Dedifferentiated amniotic fluid mesenchymal stem cell (primary cell): ENCODE measurements around the gene CUL9.

Experiments
- DNase-seq: peaks from one replicate; pipeline ENCODE4 v3.0.0-alpha.2; 2016; ENCODE audit errors: extremely low spot score

Gene CUL9

DNA sequence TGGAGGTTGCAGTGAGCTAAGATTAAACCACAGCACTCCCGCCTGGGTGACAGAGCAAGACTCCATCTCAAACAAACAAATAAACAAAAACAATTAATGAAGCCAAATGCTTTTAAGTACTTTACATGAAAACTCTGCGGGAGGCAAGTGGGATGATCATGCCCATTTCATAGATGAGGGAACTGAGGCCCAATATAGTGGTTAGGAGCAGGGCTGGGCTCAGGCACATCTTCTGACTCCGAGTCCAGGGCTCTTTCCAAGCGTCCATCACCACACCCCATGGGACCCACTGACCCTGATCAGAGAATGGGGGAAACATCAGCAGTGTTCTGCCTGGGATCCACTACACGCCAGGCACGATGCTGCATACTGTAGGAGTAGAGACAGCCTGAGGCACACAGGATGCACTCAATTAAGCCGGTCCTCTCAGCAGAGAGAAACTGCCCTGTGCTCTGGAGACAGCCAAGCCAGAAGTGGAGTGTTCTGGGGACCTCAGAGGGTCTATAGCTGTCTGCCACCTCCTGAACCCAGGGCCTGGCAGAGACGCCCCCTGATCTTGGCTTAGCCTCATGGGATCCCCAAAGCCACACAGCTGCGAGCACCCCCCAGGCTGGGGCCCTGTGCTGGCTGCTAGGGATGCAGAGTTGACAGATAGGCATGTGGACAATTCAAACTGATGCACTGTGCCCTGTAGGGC, 74.8 kb downstream of the CUL9 start:
- DNase-seq, result no peak

- no peak for DNase-seq
Observed at GRCh38 chr6:43257367-43258145, 75.6 kb downstream of the CUL9 start.

DNA sequence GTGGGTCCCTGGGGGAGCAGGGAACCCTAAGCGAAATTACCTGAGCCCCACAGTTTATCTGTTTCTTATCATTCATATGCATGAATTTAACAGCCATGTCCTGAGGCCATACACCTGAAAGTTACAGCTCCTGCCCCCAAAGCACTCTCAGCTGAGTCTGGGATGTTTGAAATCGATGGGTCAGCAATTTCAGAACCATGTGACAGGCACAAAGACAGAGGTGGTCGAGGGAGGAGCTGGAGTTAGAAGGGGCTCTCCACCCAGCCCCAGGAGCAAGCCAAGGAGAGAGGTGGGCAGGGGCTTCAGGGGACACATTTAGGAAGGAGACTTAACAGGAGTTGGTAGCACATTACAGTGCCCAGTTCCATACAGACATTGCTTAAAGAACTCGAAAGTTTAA, 76.2 kb downstream of the CUL9 start:
- no peak for DNase-seq

GRCh38 chr6:43258807-43259686, 77.1 kb downstream of the CUL9 start:
- DNase-seq, result no peak

GRCh38 chr6:43260791-43261190, 78.8 kb downstream of the CUL9 start:
- no peak for DNase-seq

- DNase-seq, result no peak
Observed at GRCh38 chr6:43261198-43261597, 79.2 kb downstream of the CUL9 start.

GRCh38 chr6:43262000-43262779, 80.2 kb downstream of the CUL9 start:
- DNase-seq, result no peak

DNA sequence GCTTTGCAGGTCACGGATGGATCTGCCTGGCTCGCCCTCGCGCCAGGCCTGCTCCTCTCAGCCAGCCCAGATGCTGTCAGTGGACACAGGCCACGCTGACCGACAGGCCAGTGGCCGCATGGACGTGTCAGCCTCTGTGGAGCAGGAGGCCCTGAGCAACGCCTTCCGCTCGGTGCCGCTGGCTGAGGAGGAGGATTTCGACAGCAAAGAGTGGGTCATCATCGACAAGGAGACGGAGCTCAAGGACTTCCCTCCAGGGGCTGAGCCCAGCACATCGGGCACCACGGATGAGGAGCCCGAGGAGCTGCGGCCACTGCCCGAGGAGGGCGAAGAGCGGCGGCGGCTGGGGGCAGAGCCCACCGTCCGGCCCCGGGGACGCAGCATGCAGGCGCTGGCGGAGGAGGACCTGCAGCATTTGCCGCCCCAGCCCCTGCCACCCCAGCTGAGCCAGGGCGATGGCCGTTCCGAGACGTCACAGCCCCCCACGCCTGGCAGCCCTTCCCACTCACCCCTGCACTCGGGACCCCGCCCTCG, 80.9 kb downstream of the CUL9 start:
- DNase-seq, result no peak

DNA sequence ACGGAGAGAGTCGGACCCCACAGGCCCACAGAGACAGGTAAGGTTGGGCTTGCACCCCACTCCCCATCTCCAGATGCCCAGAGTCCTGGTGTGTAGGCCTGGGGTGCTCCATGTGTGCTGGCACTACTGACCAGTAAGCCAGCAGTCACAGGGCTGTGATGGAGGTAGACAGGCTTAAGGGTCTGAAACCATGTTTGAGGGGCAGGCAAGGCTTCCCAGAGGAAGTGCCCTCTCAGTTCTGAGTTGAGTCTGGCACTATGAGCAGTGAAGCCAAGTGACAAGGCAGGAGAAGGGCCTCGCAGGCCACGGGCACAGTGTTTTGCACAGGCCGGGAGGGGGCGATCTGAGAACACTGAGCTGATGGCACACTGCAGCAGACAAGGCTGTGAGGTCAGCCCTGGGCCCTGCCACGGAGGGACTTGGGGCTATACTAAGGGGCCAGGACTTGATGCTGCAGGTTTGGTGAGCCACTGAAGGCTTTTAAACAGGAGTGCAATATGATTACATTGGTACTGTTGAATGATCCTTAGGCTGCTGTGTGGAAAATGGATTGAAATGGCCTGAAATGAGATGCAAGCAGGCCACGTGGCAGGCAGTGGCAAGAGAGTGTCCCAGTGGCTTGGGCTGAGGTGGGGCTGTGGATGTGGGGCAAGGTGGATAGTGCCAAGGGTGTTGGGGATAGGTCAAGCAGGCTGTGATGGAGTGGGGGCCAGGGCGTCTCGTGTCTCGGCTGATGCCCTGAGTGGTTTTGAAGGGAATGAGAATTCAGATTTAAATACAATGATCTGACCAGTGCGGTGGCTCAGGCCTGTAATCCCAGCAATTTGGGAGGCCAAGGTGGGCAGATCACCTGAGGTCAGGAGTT, 81.5 kb downstream of the CUL9 start:
- peak; percentile 53 for DNase-seq

- no peak for DNase-seq
Observed at GRCh38 chr6:43264599-43265145, 82.7 kb downstream of the CUL9 start.

GRCh38 chr6:43265564-43265963, 83.6 kb downstream of the CUL9 start:
- no peak for DNase-seq

DNA sequence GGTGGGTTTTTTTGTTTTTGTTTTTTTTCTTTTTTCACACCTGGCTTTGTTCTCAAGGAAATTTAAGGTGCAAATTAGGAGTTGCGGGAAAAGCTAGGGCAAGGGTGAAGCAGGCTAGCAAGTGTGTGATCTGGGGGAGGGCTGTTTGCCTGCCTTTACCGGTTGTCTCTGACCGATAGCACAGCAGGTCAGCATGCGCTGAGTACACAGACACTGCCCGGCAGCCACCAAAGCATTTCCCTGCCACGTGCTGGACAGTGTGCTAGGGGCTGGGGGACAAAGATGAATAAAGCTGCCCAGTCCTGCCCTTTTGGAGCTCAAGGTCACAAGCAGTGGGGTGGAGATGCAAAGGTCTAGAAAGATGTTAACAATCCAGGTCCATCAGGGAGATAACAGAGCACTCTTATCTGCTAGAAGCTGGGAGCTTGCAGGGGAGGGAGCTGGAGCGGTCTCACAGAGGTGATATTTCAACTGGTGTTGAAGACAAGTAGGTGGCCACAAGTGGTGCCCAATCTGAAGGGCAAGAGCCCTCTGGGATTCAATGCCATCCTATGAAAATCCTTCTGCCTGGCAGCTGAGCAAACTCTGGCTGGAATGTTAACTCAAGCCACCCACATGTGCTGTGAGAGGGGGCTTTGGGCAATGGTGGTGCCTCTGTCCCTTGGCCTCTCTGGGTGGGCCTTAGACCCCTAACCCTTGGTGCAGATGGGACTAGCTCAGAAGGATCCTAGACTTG, 85.8 kb downstream of the CUL9 start:
- no peak for DNase-seq

- no peak for DNase-seq
Observed at GRCh38 chr6:43268355-43268700, 86.3 kb downstream of the CUL9 start.

DNA sequence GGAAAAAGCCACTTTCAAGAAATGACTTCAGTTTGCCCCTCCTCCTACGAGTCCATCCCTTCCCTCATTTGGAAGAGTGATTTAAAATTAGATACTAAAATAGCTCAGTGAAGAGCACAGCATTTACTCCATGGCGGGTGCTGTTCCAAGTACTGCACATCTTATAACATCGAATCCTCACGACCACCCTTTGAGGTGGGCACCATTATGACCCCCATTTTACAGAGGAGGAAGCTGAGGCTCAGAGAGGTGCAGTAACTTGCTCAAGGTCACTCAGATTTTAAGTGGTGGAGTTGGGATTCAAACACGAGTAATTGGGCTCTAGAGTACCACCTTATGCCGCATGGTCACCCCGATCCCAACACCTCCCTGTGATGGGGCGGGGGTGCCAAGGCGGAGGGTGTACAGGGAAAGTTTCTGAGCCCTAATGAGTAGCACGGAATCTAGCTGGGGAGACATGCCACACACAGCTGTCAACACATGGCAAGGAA, 86.8 kb downstream of the CUL9 start:
- DNase-seq, result no peak

- no peak for DNase-seq
Observed at GRCh38 chr6:43269273-43270007, 87.4 kb downstream of the CUL9 start.

- DNase-seq, result no peak
Observed at GRCh38 chr6:43271103-43271815, 89.3 kb downstream of the CUL9 start.

GRCh38 chr6:43271944-43272343, 89.9 kb downstream of the CUL9 start:
- DNase-seq, result no peak

DNA sequence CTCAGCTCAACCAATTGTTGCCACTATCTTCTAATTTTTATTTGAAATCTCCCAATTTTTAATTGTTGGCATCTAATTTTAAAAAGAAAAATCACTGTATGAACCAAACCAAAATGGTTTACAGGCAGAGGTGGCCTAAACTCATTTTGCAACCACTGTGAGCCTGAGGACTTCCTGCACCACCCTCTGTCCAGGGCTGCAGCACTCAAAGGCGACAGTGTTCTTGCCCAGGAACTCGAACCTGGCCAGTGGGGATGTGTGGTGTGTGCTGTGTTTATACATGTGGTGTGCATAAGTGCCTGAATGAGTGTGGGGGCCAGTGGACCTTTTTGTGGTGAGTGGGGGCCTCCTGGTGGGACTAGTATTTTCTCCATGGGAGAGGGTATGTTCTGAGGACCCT, 91.7 kb downstream of the CUL9 start:
- no peak for DNase-seq
